SU-DHL-6 (cell line): ENCODE measurements around the gene NAPEPLD.

Experiments
- EZH2phosphoT487 ChIP-seq: fragments of 200-600 bp; sonication (generic), shearing (Covaris generic); conservative IDR thresholded peaks from 2 replicates; pipeline ENCODE4 v1.6.1; 2018; ENCODE audit warnings: mild to moderate bottlenecking, antibody characterized with exemption, low read length, moderate library complexity, mixed read lengths
- TF ChIP-seq, protein P1 (sequence below): fragments of 200-600 bp; sonication (generic); IDR thresholded peaks from one replicate; pipeline ENCODE4 v1.5.1; 2017; ENCODE audit warnings: antibody characterized with exemption, mild to moderate bottlenecking, low read length, moderate library complexity; ENCODE audit not compliant: insufficient read depth, poor library complexity, severe bottlenecking

DNA sequence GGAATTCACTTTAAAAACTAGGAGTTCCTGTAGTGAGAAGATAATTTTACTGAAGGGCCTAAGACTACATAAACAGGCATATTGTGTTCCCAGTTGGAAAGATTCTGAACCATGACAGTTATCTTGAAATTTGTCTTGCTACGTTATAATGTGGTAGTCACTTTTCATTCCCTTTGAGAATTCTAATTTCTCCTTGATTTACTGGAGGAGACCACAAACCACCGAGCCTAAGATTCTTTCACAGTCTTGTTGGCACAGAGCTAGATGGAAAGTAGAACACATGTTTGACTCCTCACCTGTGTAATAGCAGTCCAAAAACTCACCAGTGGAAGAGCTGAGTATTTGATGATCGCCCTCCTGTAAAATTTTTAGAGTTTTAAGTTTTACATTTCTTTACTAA lies 69.1 kb downstream of the NAPEPLD start:
- TF ChIP-seq, protein P1, sequence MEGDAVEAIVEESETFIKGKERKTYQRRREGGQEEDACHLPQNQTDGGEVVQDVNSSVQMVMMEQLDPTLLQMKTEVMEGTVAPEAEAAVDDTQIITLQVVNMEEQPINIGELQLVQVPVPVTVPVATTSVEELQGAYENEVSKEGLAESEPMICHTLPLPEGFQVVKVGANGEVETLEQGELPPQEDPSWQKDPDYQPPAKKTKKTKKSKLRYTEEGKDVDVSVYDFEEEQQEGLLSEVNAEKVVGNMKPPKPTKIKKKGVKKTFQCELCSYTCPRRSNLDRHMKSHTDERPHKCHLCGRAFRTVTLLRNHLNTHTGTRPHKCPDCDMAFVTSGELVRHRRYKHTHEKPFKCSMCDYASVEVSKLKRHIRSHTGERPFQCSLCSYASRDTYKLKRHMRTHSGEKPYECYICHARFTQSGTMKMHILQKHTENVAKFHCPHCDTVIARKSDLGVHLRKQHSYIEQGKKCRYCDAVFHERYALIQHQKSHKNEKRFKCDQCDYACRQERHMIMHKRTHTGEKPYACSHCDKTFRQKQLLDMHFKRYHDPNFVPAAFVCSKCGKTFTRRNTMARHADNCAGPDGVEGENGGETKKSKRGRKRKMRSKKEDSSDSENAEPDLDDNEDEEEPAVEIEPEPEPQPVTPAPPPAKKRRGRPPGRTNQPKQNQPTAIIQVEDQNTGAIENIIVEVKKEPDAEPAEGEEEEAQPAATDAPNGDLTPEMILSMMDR = no peak
- no peak for TF ChIP-seq EZH2phosphoT487
